ENCODE measurements around the gene CTNNB1. TPM values are rescaled to one million over a fixed set of nuclear protein-coding genes. Genes with fewer than 3 reads are reported as not detected.

Gene CTNNB1
- total and polyA plus RNA-seq, 2 of the 8 experiments (the other 6 are each of a cell fraction or from before 2014, with no cell fraction given): 356 to 579 TPM

DNA sequence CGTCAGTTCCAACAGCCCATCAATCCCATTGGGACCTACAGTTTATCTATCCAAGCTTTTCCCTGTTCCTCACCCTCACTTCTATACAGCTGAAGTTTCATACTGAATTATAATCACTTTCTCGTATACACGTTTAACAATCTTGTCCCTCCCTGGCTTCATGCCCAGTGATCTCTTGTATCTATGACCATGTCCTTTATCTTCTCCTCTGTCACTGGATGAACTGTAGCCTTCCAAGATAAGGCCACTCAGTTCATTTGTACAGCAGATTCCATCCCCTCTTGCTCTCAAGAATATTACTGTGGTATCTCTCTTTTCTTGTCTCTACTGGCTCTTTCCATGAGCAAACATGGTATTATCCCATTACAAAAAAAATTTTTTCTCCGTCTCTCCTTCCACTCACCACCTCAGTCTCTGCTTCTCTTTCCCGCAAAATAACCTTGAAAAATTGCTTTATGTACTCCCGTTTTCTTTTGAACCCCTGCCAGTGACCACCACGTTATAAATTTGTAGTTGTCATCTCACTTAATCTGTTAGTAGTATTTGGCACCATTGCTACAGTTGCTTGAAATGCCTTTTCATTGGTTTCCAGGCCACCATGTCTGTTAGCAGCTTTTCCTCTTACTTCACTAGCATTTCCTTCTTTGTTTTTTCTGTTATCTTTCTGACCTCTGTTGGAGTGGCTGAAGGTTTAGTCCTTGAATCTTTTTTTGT lies 9.4 kb downstream of the CTNNB1 start:
- peaks cover 70 to 99% of the 10 kb centered on the region in 2 experiments for H3K79me2 ChIP-seq (ENCODE audit: control insufficient read depth in 1 of 2, insufficient read depth in 2 of 2, low read length in 2 of 2)
- FAIRE-seq (no peak), DNase-seq (ENCODE audit: low read depth in 1 of 2, low spot score in 2 of 2) (no peak)
- no peak overlapping the region for H3K4me2 ChIP-seq (ENCODE audit: insufficient read depth in 1 of 2, low read depth in 2 of 2, low read length in 2 of 2)
- no peak overlapping the region for H3K14ac ChIP-seq (ENCODE audit: insufficient read length)
- H3K27me3 ChIP-seq (replicated peaks in 1 of 4; ENCODE audit: control insufficient read depth in 3 of 4, extremely low read depth in 1 of 4, insufficient read depth in 3 of 4, low read length in 3 of 4): no peaks in the 10 kb centered on the region
- CTCF ChIA-PET (ENCODE audit: partially characterized antibody): interaction anchor here (0.5 to 1.2 kb wide), 3 partner anchors 24 to 660 kb away, joined by 3 read pairs; no protein-coding TSS in a partner anchor
- peaks cover 42 to 53% of the 10 kb centered on the region in 2 experiments for H4K20me1 ChIP-seq (replicated peaks in 1 of 2; ENCODE audit: control insufficient read depth in 1 of 2, insufficient read depth in 2 of 2, low read length in 2 of 2)
- H2AFZ ChIP-seq (ENCODE audit: low read length): no peak overlapping the region
- POLR2A ChIA-PET (ENCODE audit: partially characterized antibody): interaction anchor here (0.6 to 3.1 kb wide), 4 partner anchors 9 to 566 kb away, joined by 3 to 24 read pairs (median 8); partner anchors contain the start of gene CTNNB1
- 90 to 100% methylated on average over 2 to 7 of the region's 7 CpGs for WGBS, 2 experiments (ENCODE audit: extremely low coverage in 1 of 2, insufficient coverage in 1 of 2, insufficient read length in 1 of 2, insufficient replicate concordance in 2 of 2, low coverage in 1 of 2, low lambda C conversion rate in 2 of 2, missing lambda C conversion rate in 1 of 2)
- no peak overlapping the region for H3K23ac ChIP-seq (ENCODE audit: insufficient read length)
- H3K23me2 ChIP-seq (ENCODE audit: low read depth, low read length): no peaks in the 10 kb centered on the region
- no peak overlapping the region for H2BK15ac ChIP-seq (ENCODE audit: low read length)
- no peaks in the 10 kb centered on the region for H3K9me3 ChIP-seq (ENCODE audit: insufficient read depth in 2 of 2, low read depth in 1 of 2, low read length in 1 of 2)
- no peaks in the 10 kb centered on the region for H3K79me1 ChIP-seq (ENCODE audit: low read depth, low read length)
- no peak overlapping the region for H4K5ac ChIP-seq (ENCODE audit: insufficient read length, low read depth, low read length)
- no peak overlapping the region for H2BK12ac ChIP-seq (ENCODE audit: low read depth, low read length)
- no peak overlapping the region for H2AK5ac ChIP-seq (ENCODE audit: low read depth, low read length)
- no peak overlapping the region for H3K4me3 ChIP-seq (ENCODE audit: extremely low read depth in 1 of 4, insufficient read depth in 2 of 4, low read depth in 3 of 4, low read length in 4 of 4)
- peaks cover 0 to 3% (median 0%) of the 10 kb centered on the region in 4 experiments; a peak in 1 of 8 replicates for H3K36me3 ChIP-seq (ENCODE audit: control insufficient read depth in 2 of 4, insufficient read depth in 4 of 4, low read length in 3 of 4)
- H3K4me1 ChIP-seq (replicated peaks in 1 of 4; ENCODE audit: control insufficient read depth in 3 of 4, insufficient read depth in 4 of 4, low read length in 3 of 4): peaks cover 0 to 26% (median 15%) of the 10 kb centered on the region in 4 experiments; a peak in 6 of 7 replicates
- H3K4ac ChIP-seq (replicated peaks; ENCODE audit: insufficient read length, low read depth, low read length): no peak overlapping the region
- no peak overlapping the region for H2BK20ac ChIP-seq (ENCODE audit: low read length)
- H2BK5ac ChIP-seq (ENCODE audit: low read depth, low read length): no peak overlapping the region
- H4K8ac ChIP-seq (ENCODE audit: extremely low read depth, insufficient read depth, low read length): no peak overlapping the region
- no peak overlapping the region for H2BK120ac ChIP-seq (replicated peaks; ENCODE audit: low read depth, low read length)
- no peak overlapping the region for H4K91ac ChIP-seq (replicated peaks; ENCODE audit: insufficient read length, low read length)
- no peak overlapping the region for H3K56ac ChIP-seq (replicated peaks; ENCODE audit: insufficient read length, low read depth, low read length)
- H3K18ac ChIP-seq (ENCODE audit: extremely low read depth, low read length): no peak overlapping the region
- H3K9ac ChIP-seq (replicated peaks in 1 of 4; ENCODE audit: extremely low read depth in 1 of 4, low read depth in 3 of 4, low read length in 3 of 4): no peak overlapping the region
- H3K27ac ChIP-seq (ENCODE audit: low read depth, low read length): no peak overlapping the region
- TF ChIP-seq POLR2AphosphoS5 (IDR thresholded peaks at IDR 0.05; ENCODE audit: low read depth, low read length): no peak
- TF ChIP-seq JUND (IDR thresholded peaks at IDR 0.05; ENCODE audit: low read length): no peak
- no peak for TF ChIP-seq RAD21 (IDR thresholded peaks at IDR 0.05 in 1 of 2, conservative IDR thresholded peaks at IDR 0.05 in 1 of 2; ENCODE audit: low read depth in 2 of 2, low read length in 2 of 2)
- TF ChIP-seq EP300 (IDR thresholded peaks at IDR 0.05; ENCODE audit: borderline replicate concordance in 1 of 2, low read depth in 2 of 2, low read length in 2 of 2): no peak
- TF ChIP-seq ASH2L (IDR thresholded peaks at IDR 0.05; ENCODE audit: low read length): no peak
- TF ChIP-seq ZNF274 (IDR thresholded peaks at IDR 0.05; ENCODE audit: borderline replicate concordance, extremely low read depth, low read length): no peak
- TF ChIP-seq TBP (IDR thresholded peaks at IDR 0.05; ENCODE audit: low read depth, low read length): no peak
- no peak for TF ChIP-seq CHD2 (IDR thresholded peaks at IDR 0.05; ENCODE audit: low read length)
- TF ChIP-seq, protein P1, sequence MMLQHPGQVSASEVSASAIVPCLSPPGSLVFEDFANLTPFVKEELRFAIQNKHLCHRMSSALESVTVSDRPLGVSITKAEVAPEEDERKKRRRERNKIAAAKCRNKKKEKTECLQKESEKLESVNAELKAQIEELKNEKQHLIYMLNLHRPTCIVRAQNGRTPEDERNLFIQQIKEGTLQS (IDR thresholded peaks at IDR 0.05; ENCODE audit: insufficient read depth, low read depth, low read length): no peak
- no peak for TF ChIP-seq JUN (IDR thresholded peaks at IDR 0.05; ENCODE audit: low read depth, low read length)
- TF ChIP-seq NANOG (IDR thresholded peaks at IDR 0.05; ENCODE audit: insufficient read depth, low read depth, low read length, poor library complexity, severe bottlenecking): no peak
- no peak for TF ChIP-seq BACH1 (IDR thresholded peaks at IDR 0.05; ENCODE audit: low read length)

Data from H1 (cell line).